NCI-H2107 treated with DMSO at 0.1 percent for 48 hours (cell line): ENCODE results near the gene ZC2HC1B.
"Not testable (repeated sequence)": the region's sequence is repeated elsewhere in the genome, so short reads cannot be mapped to it uniquely, and the experiment has no call there.

Experiments used
- DNase-seq: peaks from one replicate; lab custom pipeline; 2025; ENCODE audit not compliant: unreplicated experiment; lab: John Stamatoyannopoulos, UW

ZC2HC1B gene

DNA sequence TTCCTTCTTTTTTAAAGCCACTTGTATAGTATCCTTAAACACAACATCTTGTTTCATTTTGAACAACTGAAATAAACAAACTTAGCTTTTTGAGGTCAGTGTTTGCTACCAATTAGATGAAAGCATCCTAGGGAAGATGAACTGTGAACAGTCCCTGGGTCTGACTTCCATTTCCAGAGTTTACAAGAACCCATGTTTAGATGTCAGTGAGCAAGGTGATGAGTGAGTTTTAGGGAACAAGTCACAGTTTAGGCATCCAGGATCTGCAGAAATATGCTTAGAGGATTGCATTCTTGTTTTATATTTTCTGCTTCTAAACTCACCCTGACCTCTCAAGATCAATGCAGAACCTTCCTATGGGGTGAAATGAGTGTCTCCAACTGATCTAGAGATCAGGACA, 3.0 kb downstream of the ZC2HC1B start:
- DNase-seq = no peak

DNA sequence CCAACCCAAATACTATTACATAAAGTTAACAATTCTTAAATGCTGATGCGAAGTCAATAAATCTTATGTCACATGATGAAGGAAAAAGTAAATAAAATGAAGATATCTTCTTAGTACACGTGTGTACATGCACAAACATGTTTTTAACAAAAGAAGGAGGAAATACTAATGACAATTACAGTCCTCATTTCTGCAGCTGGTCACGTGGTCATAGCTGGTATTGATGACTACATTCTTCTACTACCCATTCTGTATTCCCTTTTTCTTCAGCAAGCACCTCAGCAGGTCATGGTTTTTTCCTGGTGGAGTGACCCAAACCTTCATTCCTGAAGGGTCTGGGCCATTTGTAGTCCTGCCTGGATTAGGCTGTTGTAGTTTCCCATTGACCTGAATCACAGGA, 4.5 kb downstream of the ZC2HC1B start:
- not testable (repeated sequence) for DNase-seq

DNA sequence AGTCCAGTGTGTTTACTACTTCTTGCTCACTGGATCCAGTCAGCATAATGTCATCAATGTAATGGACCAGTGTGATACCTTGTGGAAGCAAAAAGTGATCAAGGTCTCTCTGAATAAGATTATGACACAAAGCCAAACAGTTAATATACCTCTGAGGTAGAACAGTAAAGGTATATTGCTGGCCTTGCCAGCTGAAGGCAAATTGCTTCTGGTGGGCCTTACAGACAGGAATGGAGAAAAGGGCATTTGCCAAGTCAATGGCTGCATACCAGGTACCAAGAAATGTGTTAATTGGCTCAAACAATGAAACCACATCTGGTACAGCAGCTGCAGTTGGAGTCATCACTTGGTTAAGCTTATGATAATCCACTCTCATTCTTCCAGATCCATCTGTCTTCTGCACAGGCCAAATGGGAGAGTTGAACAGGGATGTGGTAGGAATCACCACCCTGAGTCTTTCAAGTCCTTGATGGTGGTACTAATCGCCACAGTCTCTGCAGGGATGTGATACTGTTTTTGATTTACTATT, 7.0 kb downstream of the ZC2HC1B start:
- not testable (repeated sequence) for DNase-seq

DNA sequence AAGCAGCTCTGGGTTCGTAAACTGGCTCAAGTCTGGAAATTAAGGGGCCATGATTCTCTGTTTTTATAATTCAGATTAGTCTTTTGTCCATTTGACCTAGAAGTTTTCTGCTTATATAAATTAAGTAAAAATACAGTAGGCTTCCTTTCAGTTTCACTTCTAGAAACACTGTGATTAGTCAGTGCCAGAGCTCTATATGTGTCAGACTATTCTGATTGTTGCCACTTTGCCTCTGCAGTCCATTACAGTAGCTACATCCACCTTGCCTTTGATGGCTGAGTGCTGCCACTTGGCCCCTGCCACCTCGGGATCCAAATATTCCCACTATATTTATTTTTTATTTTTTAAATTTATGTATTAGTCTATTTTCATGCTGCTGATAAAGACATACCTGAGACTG, 7.9 kb downstream of the ZC2HC1B start:
- DNase-seq = no peak

GRCh38 chr6:143873600-143873999, 9.3 kb downstream of the ZC2HC1B start:
- not testable (repeated sequence) for DNase-seq

DNA sequence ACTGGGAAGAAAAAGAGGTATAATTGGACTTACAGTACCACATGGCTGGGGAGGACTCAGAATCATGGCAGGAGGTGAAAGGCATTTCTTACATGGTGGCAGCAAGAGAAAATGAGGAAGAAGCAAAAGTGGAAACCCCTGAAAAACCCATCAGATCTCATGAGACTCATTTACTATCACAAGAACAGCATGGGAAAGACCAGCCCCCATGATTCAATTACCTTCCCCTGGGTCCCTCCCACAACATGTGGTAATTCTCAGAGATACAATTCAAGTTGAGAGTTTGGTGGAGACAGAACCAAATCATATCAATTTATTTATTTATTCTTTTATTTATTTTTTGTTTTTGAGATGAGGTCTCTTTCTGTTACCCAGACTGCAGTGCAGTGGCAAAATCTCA, 10.2 kb downstream of the ZC2HC1B start:
- DNase-seq = not testable (repeated sequence)

GRCh38 chr6:143877584-143878271, 13.5 kb downstream of the ZC2HC1B start:
- DNase-seq = no peak

- DNase-seq = no peak
Observed at GRCh38 chr6:143878272-143878760, 14.0 kb downstream of the ZC2HC1B start.

DNA sequence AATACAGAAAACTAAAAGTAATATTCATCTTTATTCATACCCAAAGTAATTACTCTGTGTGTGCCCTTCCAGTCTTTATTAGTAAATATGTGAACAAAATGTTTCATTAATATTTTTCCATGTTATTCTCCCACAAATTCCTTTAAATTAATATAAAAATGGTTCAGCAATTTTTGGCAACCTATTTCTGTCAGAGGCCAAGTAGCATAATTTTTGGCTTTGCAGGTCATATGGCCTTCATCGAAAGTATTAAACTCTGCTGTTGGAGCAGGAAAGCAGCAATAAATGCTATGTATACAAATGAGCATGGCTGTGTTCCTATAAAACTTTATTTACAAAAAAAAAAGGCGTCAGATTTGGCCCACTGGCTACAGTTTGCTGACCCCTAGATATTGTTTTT, 16.1 kb downstream of the ZC2HC1B start:
- DNase-seq = no peak

- DNase-seq = no peak
Observed at GRCh38 chr6:143882401-143882930, 18.2 kb downstream of the ZC2HC1B start.

- no peak for DNase-seq
Observed at GRCh38 chr6:143884216-143884900, 20.1 kb downstream of the ZC2HC1B start.

- no peak for DNase-seq
Observed at GRCh38 chr6:143885116-143885515, 20.8 kb downstream of the ZC2HC1B start.

DNA sequence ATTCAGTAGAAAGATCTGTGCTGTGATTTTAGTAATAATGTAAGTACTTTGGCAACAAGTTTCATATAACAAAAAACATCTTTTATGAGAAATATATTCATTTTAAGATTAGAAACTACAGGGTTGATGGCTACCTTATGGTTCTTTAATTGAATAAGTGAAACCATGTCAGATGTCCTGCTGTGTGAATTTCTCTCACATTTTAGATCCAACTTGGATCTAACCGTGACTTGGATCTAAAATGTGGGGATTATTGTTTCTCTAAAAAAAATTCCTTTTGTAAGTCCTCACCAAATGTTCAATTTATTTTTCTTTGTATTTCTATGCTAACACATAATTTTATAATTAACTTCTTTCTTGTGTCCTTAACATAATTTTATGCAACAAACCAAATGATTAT, 30.4 kb downstream of the ZC2HC1B start:
- DNase-seq = no peak

DNA sequence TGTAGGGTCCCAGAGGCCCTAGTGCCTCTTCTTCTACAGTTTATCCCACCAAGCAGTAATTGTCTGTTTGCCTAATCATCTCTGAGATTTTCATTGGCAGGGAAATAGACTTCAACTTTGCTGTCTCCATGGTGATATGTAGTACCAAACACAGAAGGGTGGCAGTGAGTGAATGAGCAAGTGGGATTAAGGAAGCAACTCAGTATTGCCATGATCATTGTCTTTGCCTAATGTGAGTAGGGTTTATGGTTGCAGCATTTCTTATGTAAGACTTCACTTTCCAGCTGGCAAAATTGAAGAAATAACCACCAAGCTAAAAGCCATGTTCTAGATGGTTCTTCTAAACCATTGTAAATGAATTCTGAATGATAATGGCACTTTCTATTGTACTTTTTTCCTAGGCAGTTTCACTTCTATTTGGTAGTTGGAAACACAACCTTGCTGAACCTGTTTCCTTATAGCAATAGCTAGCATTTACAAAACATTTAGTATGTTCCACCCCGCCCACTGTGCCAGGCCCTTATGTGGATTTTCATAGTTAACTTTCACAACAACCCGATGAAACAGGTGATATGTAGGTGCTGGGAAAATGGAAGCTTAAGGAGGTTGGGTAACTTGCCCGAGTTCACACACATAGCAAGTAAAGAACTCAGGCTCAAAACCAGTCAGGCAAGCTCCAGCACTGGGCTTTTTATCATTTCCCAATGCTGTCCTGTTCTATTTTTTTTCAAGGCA, 32.0 kb downstream of the ZC2HC1B start:
- DNase-seq = no peak

DNA sequence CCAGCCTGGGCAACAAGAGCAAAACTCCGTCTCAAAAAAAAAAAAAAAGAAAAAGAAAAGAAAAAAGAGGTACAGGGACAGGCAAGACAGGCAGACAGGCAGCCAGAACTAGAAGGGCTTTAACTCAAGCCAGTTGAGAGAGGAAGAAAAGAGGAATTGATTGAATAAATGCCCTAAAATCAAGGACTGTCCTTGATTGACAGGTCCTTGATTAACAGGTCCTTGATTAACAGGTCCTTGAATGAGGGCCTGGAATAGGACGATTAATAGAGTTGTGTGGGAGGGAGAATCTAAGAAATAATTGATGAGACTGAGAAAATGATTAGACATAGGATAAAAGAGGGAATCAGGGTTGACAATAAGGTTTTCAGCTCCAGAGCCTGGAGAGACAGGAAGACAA, 36.1 kb downstream of the ZC2HC1B start:
- DNase-seq = no peak

- no peak for DNase-seq
Observed at GRCh38 chr6:143901885-143902750, 37.8 kb downstream of the ZC2HC1B start.

GRCh38 chr6:143902827-143903226, 38.6 kb downstream of the ZC2HC1B start:
- DNase-seq = no peak

GRCh38 chr6:143911028-143911427, 46.8 kb downstream of the ZC2HC1B start:
- DNase-seq = no peak

DNA sequence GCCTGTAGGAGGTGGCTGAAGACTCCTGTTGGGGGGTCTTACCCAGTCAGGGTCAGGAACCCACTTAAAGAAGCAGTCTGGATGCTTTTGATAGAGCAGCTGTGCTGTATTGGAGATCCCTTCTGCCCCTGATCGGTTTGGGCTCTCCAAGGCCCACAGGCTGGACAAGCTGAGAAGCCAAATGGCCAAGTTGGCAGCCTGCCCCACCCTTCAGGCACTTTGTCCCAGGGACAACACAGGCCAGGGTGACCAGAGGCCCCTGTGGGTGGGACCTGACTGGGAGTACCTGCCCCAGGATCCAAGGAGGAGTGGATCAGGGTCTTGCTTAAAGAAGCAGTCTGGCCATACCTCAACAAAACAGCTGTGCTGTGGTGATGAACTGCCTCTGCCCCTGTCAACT, 48.4 kb downstream of the ZC2HC1B start:
- DNase-seq = no peak

DNA sequence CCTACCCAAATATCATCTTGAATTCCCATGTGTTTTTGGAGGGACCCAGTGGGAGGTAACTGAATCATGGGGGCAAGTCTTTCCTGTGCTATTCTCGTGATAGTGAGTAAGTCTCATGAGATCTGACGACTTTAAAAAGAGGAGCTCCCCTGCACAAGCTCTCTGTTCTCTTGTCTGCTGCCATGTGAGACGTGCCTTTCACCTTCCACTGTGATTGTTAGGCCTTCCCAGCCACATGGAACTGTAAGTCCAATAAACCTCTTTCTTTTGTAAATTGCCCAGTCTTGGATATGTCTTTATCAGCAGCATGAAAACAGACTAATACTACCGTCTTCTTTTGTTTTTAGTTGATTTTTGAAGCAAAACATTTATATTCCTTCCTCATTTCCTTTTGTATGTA, 52.8 kb downstream of the ZC2HC1B start:
- DNase-seq = not testable (repeated sequence)
